Activated naive CD8-positive, alpha-beta T cell (primary cell): ENCODE data around the gene FBXL2.
"Not testable (repeated sequence)": the region's sequence is repeated elsewhere in the genome, so short reads cannot be mapped to it uniquely, and the experiment has no call there.

ENCODE experiments used
- H3K27ac Mint-ChIP-seq: one replicate; pipeline ENCODE4 v1.8.0; 2021; ENCODE audit warnings: mixed read lengths
- H3K27me3 Mint-ChIP-seq: one replicate; pipeline ENCODE4 v1.8.0; 2021; ENCODE audit warnings: mixed read lengths
- H3K36me3 Mint-ChIP-seq: one replicate; pipeline ENCODE4 v1.8.0; 2021; ENCODE audit warnings: mixed read lengths
- H3K4me1 Mint-ChIP-seq: one replicate; pipeline ENCODE4 v1.8.0; 2021; ENCODE audit warnings: low read depth, mixed read lengths
- H3K4me3 Mint-ChIP-seq: one replicate; pipeline ENCODE4 v1.8.0; 2021; ENCODE audit warnings: mild to moderate bottlenecking, mixed read lengths
- H3K9me3 Mint-ChIP-seq: one replicate; pipeline ENCODE4 v1.8.0; 2021; ENCODE audit warnings: low read depth, mixed read lengths

Gene FBXL2

DNA sequence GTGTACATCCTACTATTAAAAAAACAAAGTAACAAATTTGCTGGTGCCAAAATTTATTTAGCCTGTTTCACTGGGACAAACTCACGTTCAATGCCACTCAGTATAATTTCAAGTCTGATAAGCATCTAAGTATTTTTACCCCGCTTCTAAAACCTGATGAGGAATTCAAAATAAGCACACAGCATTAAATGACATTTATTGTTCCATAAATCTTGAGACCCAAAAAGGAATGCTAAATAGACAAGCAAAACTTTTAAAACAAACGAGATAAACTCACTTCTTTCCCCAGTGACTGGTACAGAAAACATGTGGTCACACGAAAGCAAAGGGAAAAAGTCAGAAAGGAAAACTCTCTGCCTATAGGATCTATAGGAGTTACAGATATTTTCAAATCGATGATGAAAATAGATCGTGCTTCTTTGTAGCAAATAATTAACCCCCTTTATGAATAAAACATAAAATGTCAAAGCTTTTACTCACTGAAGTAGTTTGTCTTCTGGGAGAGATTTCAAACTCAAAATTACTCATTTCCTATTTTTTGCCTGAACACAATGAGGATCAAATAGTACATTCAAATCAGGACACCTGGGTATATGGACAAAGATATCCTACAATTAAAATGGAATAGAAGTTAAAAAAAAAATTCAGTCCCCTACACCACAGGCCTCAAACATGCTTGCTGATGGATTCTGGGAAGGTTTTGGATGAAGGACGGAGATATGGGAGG is 111.3 kb downstream of the FBXL2 start:
- Mint-ChIP-seq H3K9me3 (no peaks in the 10 kb centered on the region), H3K4me1 (peaks cover 20% of the 10 kb centered on the region), H3K36me3 (peaks cover 26% of the 10 kb centered on the region), H3K27me3 (no peaks in the 10 kb centered on the region), H3K27ac (peak overlapping the region; percentile 22), H3K4me3 (no peak overlapping the region)

DNA sequence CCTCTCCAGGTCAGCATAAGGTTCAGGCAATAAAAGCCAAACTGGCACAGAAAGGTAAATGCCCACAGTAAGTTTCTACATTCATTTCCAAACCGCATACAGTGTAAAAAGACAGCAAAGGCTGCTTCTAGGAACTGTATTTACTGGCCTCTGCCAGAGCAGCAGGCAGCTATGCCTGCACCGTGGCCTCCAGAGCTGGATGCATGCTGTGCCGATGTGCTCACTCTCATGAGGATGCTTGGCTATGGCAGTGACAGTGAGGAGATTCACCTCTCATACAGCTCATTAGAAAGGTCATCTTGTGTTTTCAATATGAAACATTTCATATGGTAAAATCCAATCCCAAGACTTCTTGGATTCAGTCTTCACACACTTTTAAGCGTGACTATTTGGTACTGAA is 112.7 kb downstream of the FBXL2 start:
- Mint-ChIP-seq H3K27me3 (no peaks in the 10 kb centered on the region), H3K9me3 (no peaks in the 10 kb centered on the region), H3K36me3 (peaks cover 26% of the 10 kb centered on the region), H3K4me3 (no peak overlapping the region), H3K27ac (no peak overlapping the region), H3K4me1 (peaks cover 19% of the 10 kb centered on the region)

DNA sequence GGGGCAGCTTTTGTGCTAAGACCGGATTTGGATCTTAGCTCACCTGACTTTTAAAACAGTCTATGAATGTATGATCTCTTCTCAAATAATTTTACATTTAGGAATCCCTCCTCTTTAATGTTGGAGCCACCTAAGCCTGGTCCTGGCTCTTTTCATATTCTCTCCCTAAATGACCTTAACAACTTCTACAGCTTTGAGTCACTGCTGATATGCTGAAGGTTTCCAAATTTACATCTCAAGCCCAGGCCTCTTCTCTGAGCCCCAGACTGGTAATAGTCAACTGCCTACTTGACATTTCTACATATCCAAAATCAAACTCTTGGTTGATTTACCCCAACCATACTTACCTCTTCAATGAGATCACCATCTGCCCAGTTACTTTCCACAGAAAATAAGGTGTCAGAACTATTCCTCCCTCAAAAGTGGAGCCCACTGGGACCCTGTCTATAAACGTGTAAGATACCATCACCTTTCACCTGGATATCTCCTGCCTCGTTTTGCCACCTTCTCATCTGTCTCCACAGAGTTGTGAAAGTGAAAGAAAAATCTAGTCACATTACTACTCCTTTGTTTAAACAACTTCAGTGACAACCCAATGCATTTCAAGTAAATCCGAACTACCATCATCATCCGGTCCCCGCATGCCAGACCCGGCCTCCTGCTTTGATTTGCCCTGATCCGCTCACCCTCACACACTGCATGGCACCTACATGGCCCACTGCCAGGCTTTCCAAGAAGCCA is 114.2 kb downstream of the FBXL2 start:
- Mint-ChIP-seq H3K9me3 (no peaks in the 10 kb centered on the region), H3K27me3 (no peaks in the 10 kb centered on the region), H3K36me3 (peaks cover 26% of the 10 kb centered on the region), H3K4me1 (peaks cover 6% of the 10 kb centered on the region), H3K4me3 (no peak overlapping the region), H3K27ac (peak overlapping the region; percentile 72)

DNA sequence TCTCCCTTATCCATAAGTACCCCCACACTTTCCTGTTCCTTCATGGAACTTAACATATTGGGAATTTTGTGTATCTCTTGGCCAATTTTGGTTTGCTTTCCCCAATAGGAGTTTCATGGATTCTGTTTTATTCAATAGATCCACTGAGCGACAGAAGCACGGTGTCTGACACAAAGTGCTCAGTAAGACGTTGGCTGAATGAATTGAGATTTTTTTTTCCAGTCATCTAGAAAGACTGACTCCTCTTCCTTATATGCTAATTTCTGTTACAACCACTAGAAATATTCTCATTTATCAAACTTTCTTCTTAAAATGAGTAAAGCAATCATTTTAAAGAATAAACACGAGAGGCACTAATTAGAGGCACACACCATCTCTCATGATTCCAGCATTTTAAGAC is 114.9 kb downstream of the FBXL2 start:
- H3K36me3 Mint-ChIP-seq = peaks cover 22% of the 10 kb centered on the region
- H3K27me3 Mint-ChIP-seq = no peaks in the 10 kb centered on the region
- no peak overlapping the region for H3K4me3 Mint-ChIP-seq
- no peaks in the 10 kb centered on the region for H3K9me3 Mint-ChIP-seq
- H3K4me1 Mint-ChIP-seq = peaks cover 3% of the 10 kb centered on the region
- peak overlapping the region; percentile 72 for H3K27ac Mint-ChIP-seq

DNA sequence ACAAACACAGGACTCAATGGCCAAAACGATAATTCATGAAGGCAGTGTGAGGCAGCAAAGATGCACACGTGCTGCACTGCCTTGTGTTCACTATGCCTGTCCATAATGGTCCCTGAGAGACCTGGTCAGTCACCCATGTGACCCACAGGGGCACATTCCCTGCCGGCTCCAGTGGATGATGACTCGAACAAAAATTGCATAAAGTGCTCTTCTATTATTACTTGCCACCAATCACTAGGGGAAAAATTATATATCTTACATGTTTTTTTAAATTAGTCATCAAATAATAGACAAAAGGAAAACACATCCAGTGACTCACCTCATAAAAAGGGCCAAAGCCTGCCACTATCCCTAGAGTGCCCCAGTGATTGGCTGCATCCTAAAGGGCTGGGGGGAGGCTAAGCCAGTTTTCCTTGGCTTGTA is 115.5 kb downstream of the FBXL2 start:
- H3K4me1 Mint-ChIP-seq = peaks cover 3% of the 10 kb centered on the region
- no peaks in the 10 kb centered on the region for H3K27me3 Mint-ChIP-seq
- H3K4me3 Mint-ChIP-seq = no peak overlapping the region
- H3K9me3 Mint-ChIP-seq = no peaks in the 10 kb centered on the region
- H3K36me3 Mint-ChIP-seq = peaks cover 22% of the 10 kb centered on the region
- no peak overlapping the region for H3K27ac Mint-ChIP-seq

DNA sequence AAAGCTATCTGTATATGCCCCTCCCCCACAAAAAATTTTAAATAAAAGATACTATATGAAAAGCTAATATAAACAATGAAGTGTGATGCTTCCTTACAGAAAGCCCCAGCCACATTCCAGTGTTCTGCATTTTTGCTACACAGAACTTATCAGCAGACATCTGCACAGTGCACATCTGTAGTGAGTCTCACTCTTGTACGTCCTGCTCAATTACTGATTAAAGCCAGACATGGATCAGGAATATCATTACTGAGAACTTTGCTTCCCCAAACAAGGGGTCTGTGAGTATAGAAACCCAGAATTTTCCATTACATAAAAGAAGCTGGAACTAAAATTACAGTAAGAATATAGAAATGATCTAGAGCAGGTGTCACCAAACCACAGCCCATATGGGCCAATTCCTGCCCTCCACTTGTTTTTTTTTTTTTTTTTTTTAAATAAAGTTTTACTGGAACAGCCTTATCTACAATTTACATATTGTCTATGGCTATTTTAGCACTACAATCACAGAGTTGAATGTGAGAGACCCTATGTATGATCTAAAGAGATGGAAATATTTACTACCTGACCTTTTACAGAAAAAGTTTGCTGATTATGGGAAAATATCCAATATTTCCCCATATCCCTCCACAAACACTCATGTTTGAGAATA is 117.3 kb downstream of the FBXL2 start:
- Mint-ChIP-seq H3K27ac (no peak overlapping the region), H3K4me1 (peaks cover 3% of the 10 kb centered on the region), H3K27me3 (no peaks in the 10 kb centered on the region), H3K4me3 (no peak overlapping the region), H3K9me3 (no peaks in the 10 kb centered on the region), H3K36me3 (peaks cover 18% of the 10 kb centered on the region)

DNA sequence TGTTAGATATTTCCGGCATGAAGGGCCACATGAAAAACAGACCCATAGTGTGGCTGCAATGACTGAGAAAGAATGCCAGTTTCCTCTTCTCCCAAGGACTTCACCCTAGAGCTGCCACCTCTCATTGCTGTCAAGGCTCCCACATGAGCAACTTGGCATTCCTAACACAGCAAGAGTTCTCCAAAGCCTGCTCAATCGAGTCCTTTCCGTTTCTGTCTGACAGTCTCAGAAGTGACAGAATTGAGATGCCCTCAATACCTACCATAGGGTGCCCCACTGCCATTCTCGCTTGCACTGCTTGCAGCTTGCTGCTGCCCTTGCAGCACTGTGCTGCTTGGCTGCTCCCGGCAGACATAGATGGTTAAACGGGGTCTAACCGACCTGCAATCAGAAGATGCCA is 118.7 kb downstream of the FBXL2 start:
- Mint-ChIP-seq H3K27ac (no peak overlapping the region), H3K4me3 (no peak overlapping the region), H3K36me3 (peaks cover 13% of the 10 kb centered on the region), H3K27me3 (no peaks in the 10 kb centered on the region), H3K4me1 (peaks cover 3% of the 10 kb centered on the region), H3K9me3 (no peaks in the 10 kb centered on the region)

DNA sequence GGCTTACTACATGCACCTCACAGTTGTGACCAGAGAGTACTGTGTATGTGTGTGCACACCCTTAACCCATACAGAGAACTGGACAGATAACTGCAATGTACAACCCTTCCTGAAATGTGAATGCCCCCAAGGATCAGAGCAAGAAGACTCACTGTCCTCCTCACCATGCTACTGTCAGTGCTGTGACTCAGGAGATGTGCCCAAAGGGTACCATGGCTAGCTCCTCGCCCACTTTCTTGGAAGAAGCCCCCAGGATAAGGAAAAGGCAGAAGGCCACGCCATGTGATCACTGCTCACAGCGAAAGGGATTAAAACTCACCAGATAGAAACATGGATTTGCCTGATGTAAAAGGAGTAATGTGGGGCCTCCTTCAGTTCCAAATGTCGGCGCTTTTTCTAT is 121.2 kb downstream of the FBXL2 start:
- Mint-ChIP-seq H3K27ac (no peak overlapping the region), H3K4me3 (no peak overlapping the region), H3K9me3 (no peaks in the 10 kb centered on the region), H3K27me3 (no peaks in the 10 kb centered on the region), H3K36me3 (peaks cover 5% of the 10 kb centered on the region), H3K4me1 (no peaks in the 10 kb centered on the region)

DNA sequence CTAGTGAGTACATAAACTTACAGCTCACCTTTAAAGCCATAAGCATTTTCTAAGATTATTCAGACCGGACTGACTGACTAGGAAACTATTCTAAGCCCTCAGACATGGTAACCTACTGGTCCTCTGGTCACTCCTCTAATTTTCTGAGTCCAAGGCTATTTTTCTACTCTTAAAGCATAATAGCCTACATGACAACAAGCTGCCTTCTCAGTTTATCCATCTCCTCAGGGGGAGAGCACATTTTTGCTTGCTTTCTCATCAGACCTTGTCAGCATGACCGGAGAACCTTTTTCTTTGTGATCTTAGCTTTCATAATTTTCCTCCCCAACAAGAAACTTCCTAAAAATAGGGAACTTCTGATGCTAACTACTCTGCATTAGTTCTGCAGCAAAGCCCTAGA is 124.5 kb downstream of the FBXL2 start:
- no peaks in the 10 kb centered on the region for H3K4me1 Mint-ChIP-seq
- H3K27ac Mint-ChIP-seq = no peak overlapping the region
- no peak overlapping the region for H3K4me3 Mint-ChIP-seq
- peaks cover 5% of the 10 kb centered on the region for H3K36me3 Mint-ChIP-seq
- no peaks in the 10 kb centered on the region for H3K9me3 Mint-ChIP-seq
- no peaks in the 10 kb centered on the region for H3K27me3 Mint-ChIP-seq

DNA sequence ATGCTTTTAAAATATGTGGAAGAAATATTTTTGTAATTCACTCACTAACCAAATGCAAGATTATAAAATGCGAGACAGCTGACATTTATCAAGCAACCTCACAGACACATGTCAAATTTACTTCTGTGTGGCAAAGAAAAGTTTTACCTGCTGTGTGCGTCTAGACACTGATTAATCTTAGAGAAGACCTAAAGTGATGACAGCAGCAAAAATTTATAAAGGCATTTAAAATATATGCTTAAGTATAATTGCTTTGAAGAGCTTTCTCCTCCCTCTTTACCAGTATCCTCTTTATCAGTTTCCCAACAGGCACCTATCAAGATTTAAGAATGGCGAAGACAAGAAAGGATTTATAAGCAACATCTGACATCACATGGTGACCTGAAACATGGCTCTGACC is 125.7 kb downstream of the FBXL2 start:
- Mint-ChIP-seq H3K4me1 (no peaks in the 10 kb centered on the region), H3K27ac (no peak overlapping the region), H3K36me3 (peaks cover 5% of the 10 kb centered on the region), H3K27me3 (no peaks in the 10 kb centered on the region), H3K9me3 (no peaks in the 10 kb centered on the region), H3K4me3 (no peak overlapping the region)

DNA sequence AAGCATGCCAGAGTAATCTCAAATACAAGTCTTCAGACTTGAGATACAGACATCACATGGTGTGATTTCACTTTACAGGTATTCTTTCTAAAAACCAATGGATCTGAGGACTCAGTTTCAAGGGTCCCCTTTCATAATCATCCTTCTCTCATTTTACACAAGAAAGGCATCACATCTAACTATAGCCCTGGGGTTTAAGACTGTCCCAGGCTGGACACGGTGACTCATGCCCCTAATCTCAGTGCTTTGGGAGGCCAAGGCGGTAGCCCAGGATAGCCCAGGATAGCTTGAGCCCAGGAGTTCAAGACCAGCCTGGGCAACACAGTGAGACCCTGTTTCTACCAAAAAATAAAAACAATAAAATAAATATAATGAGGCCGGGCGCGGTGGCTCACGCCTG is 126.5 kb downstream of the FBXL2 start:
- H3K27ac Mint-ChIP-seq = no peak overlapping the region
- no peaks in the 10 kb centered on the region for H3K27me3 Mint-ChIP-seq
- H3K9me3 Mint-ChIP-seq = no peaks in the 10 kb centered on the region
- H3K4me3 Mint-ChIP-seq = no peak overlapping the region
- no peaks in the 10 kb centered on the region for H3K4me1 Mint-ChIP-seq
- H3K36me3 Mint-ChIP-seq = peaks cover 8% of the 10 kb centered on the region

DNA sequence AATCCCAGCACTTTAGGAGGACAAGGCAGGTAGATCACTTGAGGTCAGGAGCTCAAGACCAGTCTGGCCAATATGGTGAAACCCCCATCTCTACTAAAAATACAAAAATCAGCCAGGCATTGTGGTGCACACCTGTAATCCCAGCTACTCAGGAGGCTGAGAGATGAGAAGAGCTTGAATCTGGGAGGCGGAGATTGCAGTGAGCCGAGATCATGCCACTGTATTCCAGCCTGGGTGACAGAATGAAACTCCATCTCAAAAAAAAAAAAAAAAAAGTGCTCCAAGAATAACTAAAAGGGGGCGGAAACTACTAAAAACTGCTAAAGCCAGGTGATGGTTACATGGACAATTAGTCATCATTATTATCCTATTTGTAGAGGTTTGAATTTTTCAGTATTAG is 133.6 kb downstream of the FBXL2 start:
- not testable (repeated sequence) for H3K27ac Mint-ChIP-seq, H3K4me3 Mint-ChIP-seq, H3K9me3 Mint-ChIP-seq, H3K4me1 Mint-ChIP-seq, H3K27me3 Mint-ChIP-seq
- H3K36me3 Mint-ChIP-seq = peaks cover 12% of the 10 kb centered on the region

DNA sequence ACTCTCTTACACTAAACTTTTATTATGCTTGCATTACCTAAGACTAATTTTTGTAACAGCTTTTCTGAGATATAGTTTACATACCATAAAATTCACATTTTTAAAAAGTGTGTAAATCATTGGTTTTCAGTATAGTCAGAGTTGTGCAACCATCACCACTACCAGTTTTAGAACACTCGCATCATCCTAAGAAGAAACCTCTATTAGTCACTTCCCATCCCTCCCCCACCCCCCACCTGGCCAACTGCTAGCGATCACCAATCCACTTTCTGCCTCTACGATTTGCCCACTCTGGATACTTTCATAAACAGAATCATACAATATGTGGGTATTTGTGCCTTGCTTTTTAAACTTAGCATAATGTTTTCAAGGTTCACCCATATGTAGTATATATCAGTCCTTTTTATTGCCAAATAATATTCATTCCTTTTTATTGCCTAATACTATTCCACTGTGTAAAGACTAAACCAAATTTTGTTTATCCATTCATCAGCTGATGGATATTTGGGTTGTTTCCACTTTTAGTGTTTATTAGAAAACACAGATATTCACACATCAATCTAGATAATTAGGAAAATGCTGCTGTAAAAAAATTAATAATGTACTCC is 139.9 kb downstream of the FBXL2 start:
- H3K9me3 Mint-ChIP-seq = no peaks in the 10 kb centered on the region
- no peaks in the 10 kb centered on the region for H3K27me3 Mint-ChIP-seq
- peak overlapping the region; percentile 55 for H3K27ac Mint-ChIP-seq
- H3K36me3 Mint-ChIP-seq = peaks cover 12% of the 10 kb centered on the region
- H3K4me1 Mint-ChIP-seq = peaks cover 16% of the 10 kb centered on the region
- H3K4me3 Mint-ChIP-seq = no peak overlapping the region

DNA sequence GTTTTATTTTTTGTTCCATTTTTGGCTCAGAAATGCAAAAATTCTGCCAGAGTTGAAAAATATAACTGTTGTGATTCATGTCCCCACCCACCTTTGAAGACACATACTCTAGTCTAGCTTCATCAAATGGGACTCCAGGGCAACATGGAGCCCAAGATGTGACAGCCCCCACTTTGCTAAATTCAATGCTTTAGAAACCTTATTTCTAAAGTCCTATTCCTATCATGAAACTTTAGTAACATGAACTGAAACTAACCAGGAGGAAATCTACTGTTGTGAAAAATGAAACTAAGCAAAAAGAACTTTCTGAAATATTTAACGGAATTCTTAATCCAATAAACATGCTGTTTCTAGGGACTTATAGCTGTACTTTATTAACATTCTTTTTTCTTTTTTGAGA is 142.7 kb downstream of the FBXL2 start:
- Mint-ChIP-seq H3K4me3 (no peak overlapping the region), H3K36me3 (peaks cover 9% of the 10 kb centered on the region), H3K9me3 (no peaks in the 10 kb centered on the region), H3K27me3 (no peaks in the 10 kb centered on the region), H3K4me1 (peaks cover 16% of the 10 kb centered on the region), H3K27ac (peak overlapping the region; percentile 50)

DNA sequence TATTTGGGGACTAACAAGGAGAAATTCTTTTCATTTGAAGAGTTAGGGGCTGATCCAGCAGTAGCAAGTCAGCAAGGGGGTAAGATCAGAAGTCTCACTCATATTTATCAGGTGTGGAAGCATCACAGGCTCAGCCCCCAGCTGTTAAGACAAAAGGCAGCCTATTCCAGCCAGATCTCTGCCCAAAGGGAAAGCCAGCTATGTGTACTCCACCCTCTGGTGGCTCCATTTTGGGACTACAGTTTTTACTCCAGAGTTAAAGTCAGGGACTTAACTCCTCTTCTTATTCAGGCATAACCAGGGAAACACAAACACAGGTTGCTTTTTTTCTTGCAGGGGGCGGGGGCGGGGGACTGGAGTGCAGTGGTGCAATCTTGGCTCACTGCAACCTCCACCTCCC is 143.7 kb downstream of the FBXL2 start:
- H3K27ac Mint-ChIP-seq = no peak overlapping the region

More for the DNA sequence above, 143.7 kb downstream of the FBXL2 start:
- Mint-ChIP-seq H3K4me3 (no peak overlapping the region), H3K9me3 (no peaks in the 10 kb centered on the region), H3K36me3 (peaks cover 9% of the 10 kb centered on the region), H3K27me3 (no peaks in the 10 kb centered on the region), H3K4me1 (peaks cover 16% of the 10 kb centered on the region)
